KMS-11 (cell line): ENCODE results near the gene PTPRN2.

Source experiments
- H2AFZ ChIP-seq: fragments of 200-600 bp; sonication (generic); 2 replicates; pipeline ENCODE4 v1.6.1; 2016; ENCODE audit warnings: antibody characterized with exemption, mixed run types, low read depth
- H3K27ac ChIP-seq: fragments of 200-600 bp; sonication (generic); 2 replicates; pipeline ENCODE4 v1.6.1; 2016; ENCODE audit warnings: mild to moderate bottlenecking, mixed run types
- H3K27me3 ChIP-seq: fragments of 200-600 bp; sonication (generic); 2 replicates; pipeline ENCODE4 v1.6.1; 2017; ENCODE audit warnings: mild to moderate bottlenecking, low read depth, mixed run types, moderate library complexity; ENCODE audit not compliant: insufficient read depth
- H3K36me3 ChIP-seq: fragments of 200-600 bp; sonication (generic); 2 replicates; pipeline ENCODE4 v1.6.1; 2017; ENCODE audit warnings: mild to moderate bottlenecking, mixed run types; ENCODE audit not compliant: insufficient read depth
- H3K4me1 ChIP-seq: fragments of 200-600 bp; sonication (generic); 2 replicates; pipeline ENCODE4 v1.6.1; 2016; ENCODE audit warnings: mild to moderate bottlenecking, low read depth, mixed run types; ENCODE audit not compliant: poor library complexity, severe bottlenecking
- H3K4me2 ChIP-seq: fragments of 200-600 bp; sonication (generic); 2 replicates; pipeline ENCODE4 v1.7.0; 2016; ENCODE audit warnings: mild to moderate bottlenecking, mixed run types
- H3K4me3 ChIP-seq: fragments of 200-600 bp; sonication (generic); IDR thresholded peaks from 2 replicates; pipeline ENCODE4 v1.6.1; 2017; ENCODE audit warnings: low read depth, low read length, mixed read lengths; ENCODE audit not compliant: insufficient read depth
- H3K79me2 ChIP-seq: fragments of 200-600 bp; sonication (generic); 2 replicates; pipeline ENCODE4 v1.6.1; 2016; ENCODE audit warnings: low read depth, mixed run types; ENCODE audit not compliant: insufficient read depth
- H3K9ac ChIP-seq: fragments of 200-600 bp; sonication (generic); 2 replicates; pipeline ENCODE4 v1.6.1; 2016; ENCODE audit warnings: mild to moderate bottlenecking, mixed run types
- H4K20me1 ChIP-seq: fragments of 200-600 bp; sonication (generic); 2 replicates; pipeline ENCODE4 v1.6.1; 2016; ENCODE audit warnings: mild to moderate bottlenecking, mixed run types; ENCODE audit not compliant: insufficient read depth
- TF ChIP-seq, protein P1 (sequence below): fragments of 200-600 bp; sonication (generic); conservative IDR thresholded peaks from 2 replicates; pipeline ENCODE4 v1.6.1; 2017; ENCODE audit warnings: low read depth, mild to moderate bottlenecking, antibody characterized with exemption, low read length, moderate library complexity, mixed read lengths

The PTPRN2 gene

DNA sequence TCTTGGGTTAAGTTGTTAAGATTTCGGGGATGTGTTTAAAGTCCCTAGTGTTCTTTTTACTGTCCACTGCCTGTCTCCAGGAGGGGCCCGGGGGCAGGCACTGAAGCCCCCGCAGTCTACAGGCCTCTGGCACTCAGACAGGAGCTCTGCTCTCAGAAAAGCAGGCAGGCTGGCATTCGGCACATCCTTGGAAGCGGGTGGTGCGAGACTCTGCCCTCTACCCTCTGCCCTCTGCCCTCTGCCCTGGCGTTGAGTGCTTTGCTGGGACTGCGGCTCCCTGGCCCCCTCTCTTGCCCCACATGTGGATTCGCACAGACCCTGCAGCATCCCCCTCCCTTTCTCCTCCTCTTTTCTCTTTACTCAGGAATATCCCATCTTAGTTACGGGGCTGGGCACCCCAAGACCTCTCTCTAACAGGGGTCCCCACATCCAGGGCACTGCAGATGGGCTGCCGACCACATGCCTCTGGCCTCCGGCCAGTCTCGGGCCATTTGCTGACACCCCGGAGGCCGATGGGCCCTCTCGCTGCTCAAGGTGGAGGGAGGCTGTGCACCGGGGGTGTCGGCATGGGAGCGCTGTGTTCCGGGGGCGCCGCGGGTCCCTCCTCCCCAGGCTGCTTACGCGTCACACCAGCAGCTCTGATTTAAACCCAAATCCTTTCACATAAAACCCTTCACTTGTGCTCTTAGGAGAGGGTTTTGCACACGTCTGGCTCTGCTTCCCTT is 770.9 kb downstream of the PTPRN2 start:
- Histone ChIP-seq H3K4me3 (no peak overlapping the region), H3K36me3 (no peaks in the 10 kb centered on the region), H3K4me1 (no peaks in the 10 kb centered on the region), H3K27ac (no peak overlapping the region), H2AFZ (no peak overlapping the region), H3K79me2 (no peaks in the 10 kb centered on the region), H3K9ac (no peak overlapping the region), H3K27me3 (peaks cover 3% of the 10 kb centered on the region), H4K20me1 (no peaks in the 10 kb centered on the region), H3K4me2 (no peak overlapping the region)
- TF ChIP-seq, protein P1, sequence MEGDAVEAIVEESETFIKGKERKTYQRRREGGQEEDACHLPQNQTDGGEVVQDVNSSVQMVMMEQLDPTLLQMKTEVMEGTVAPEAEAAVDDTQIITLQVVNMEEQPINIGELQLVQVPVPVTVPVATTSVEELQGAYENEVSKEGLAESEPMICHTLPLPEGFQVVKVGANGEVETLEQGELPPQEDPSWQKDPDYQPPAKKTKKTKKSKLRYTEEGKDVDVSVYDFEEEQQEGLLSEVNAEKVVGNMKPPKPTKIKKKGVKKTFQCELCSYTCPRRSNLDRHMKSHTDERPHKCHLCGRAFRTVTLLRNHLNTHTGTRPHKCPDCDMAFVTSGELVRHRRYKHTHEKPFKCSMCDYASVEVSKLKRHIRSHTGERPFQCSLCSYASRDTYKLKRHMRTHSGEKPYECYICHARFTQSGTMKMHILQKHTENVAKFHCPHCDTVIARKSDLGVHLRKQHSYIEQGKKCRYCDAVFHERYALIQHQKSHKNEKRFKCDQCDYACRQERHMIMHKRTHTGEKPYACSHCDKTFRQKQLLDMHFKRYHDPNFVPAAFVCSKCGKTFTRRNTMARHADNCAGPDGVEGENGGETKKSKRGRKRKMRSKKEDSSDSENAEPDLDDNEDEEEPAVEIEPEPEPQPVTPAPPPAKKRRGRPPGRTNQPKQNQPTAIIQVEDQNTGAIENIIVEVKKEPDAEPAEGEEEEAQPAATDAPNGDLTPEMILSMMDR = no peak

DNA sequence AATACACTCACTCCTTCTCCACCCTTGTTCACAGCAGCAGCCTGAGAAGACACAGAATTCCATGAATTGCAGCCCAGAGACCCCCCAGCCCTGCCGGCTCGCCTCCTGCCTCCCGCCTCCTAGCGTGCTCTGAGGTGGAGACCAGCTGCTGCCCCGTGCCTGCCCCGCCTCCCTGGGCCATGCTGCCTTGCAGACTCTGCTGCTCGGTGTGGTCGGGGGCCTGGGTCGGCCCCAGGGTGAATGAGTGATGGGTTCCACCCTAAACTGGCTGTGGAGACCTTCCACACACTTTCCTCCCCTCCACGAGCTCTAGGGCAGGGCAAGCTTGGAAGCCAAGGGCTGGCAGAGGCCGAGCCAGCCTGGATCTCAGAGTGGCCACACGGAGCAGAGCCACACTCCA is 771.5 kb downstream of the PTPRN2 start:
- Histone ChIP-seq H3K27ac (no peak overlapping the region), H3K27me3 (peaks cover 3% of the 10 kb centered on the region), H3K4me1 (no peaks in the 10 kb centered on the region), H3K79me2 (no peaks in the 10 kb centered on the region), H3K4me2 (no peak overlapping the region), H4K20me1 (no peaks in the 10 kb centered on the region), H3K9ac (no peak overlapping the region), H3K4me3 (no peak overlapping the region), H2AFZ (no peak overlapping the region), H3K36me3 (no peaks in the 10 kb centered on the region)
- TF ChIP-seq, protein P1 = no peak

DNA sequence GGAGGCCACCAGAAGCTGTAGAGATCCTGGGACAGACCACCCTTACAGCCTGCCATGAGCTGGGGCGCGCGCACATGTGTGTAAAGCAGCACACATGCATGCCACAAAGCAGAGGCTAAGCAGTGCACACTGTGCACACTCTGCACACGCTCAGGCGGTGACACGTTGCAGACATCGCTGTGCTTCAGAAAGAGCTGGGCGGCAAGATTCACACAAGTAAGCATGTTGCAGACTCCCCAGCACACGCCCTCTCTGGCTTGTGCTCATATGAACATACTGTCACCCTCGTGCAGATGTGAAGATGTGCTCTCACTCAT is 772.0 kb downstream of the PTPRN2 start:
- no peak overlapping the region for H3K4me3 ChIP-seq

DNA sequence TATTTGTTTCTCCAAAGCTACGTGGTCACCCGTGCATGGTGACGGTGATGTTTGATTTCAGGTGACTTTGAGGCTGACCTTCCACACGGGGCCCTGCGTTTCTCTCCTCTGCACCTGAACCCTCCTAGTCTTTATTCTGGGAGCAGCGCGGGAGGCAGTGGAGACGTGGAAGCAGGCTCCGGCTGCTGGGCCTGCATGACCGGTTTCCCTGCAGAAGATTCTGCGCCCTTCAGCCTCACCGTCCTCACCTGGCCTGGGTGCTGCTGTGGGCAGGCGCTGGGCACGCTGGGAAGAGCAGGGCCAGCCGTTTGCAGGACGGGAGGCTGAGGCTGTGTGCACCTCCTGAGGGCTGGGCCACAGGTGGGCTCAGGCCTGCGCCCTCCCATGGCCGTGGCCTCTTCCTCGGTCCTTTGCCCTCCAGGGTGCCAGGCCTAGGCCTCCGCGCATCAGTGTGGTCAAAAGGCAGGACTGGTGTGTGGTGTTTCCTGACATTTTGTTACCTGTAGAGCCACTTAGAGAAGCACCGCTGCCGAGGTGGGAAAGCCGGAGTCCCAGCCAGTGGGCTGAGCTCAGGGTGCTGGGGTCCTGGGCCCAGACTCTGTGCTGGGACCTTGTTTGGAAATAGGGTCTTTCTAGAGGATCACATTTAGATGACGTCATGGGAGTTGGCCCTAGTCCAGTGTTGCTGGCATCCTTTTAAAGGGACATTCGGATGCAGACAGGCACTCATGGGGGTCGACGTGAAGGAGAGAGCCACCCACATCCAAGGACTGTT is 772.5 kb downstream of the PTPRN2 start:
- H3K27me3 ChIP-seq = peaks cover 3% of the 10 kb centered on the region
- no peak overlapping the region for H3K27ac ChIP-seq

More for the DNA sequence above, 772.0 kb downstream of the PTPRN2 start:
- H3K27me3 ChIP-seq = peaks cover 3% of the 10 kb centered on the region
- H3K4me1 ChIP-seq = no peaks in the 10 kb centered on the region
- H3K4me2 ChIP-seq = no peak overlapping the region
- H4K20me1 ChIP-seq = no peaks in the 10 kb centered on the region
- no peak overlapping the region for H2AFZ ChIP-seq
- H3K79me2 ChIP-seq = no peaks in the 10 kb centered on the region
- H3K9ac ChIP-seq = no peak overlapping the region
- H3K27ac ChIP-seq = no peak overlapping the region
- no peaks in the 10 kb centered on the region for H3K36me3 ChIP-seq
- TF ChIP-seq, protein P1 = no peak

More for the DNA sequence above, 772.5 kb downstream of the PTPRN2 start:
- TF ChIP-seq, protein P1 = no peak
- Histone ChIP-seq H3K4me1 (no peaks in the 10 kb centered on the region), H3K36me3 (no peaks in the 10 kb centered on the region), H3K4me2 (no peak overlapping the region), H2AFZ (no peak overlapping the region), H4K20me1 (no peaks in the 10 kb centered on the region), H3K79me2 (no peaks in the 10 kb centered on the region), H3K4me3 (no peak overlapping the region), H3K9ac (no peak overlapping the region)
